ENCODE data around the gene SSU72. TPM values are rescaled to one million over a fixed set of nuclear protein-coding genes. Genes with fewer than 3 reads are reported as not detected.
"Not testable (repeated sequence)": the region's sequence is repeated elsewhere in the genome, so short reads cannot be mapped to it uniquely, and the experiment has no call there.

SSU72 gene
- total RNA-seq, 1 donor from 2014 or later = 117 TPM

DNA sequence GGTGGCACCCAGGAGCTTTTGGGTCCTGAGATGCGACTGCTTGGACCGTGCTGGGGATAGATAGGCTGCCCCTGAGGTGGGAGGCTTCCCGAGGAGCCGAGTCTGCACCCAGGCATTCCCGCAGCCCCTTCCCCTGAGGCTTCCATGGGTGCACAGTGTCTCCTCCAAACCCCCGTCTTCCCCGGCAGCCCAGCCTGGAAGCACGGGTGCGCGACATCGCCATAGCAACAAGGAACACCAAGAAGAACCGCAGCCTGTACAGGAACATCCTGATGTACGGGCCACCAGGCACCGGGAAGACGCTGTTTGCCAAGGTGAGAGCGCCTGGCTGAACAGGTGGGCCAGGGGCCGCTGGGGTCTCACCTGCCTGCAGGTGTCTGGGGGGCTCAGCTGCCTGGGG lies 51.0 kb downstream of the SSU72 start:
- not testable (repeated sequence) for H3K27ac Mint-ChIP-seq (ENCODE audit: unreplicated experiment); H3K27me3 Mint-ChIP-seq (ENCODE audit: unreplicated experiment); H3K4me1 Mint-ChIP-seq (ENCODE audit: unreplicated experiment); H3K36me3 Mint-ChIP-seq (ENCODE audit: unreplicated experiment); H3K9me3 Mint-ChIP-seq (ENCODE audit: unreplicated experiment); DNase-seq (ENCODE audit: extremely low spot score, unreplicated experiment); H3K4me3 Mint-ChIP-seq (ENCODE audit: unreplicated experiment)

- H3K27me3 Mint-ChIP-seq (ENCODE audit: unreplicated experiment); H3K4me3 Mint-ChIP-seq (ENCODE audit: unreplicated experiment); DNase-seq (ENCODE audit: extremely low spot score, unreplicated experiment); H3K4me1 Mint-ChIP-seq (ENCODE audit: unreplicated experiment); H3K9me3 Mint-ChIP-seq (ENCODE audit: unreplicated experiment); H3K36me3 Mint-ChIP-seq (ENCODE audit: unreplicated experiment); H3K27ac Mint-ChIP-seq (ENCODE audit: unreplicated experiment): not testable (repeated sequence)
Measured at GRCh38 chr1:1523226-1523625, 51.4 kb downstream of the SSU72 start.

DNA sequence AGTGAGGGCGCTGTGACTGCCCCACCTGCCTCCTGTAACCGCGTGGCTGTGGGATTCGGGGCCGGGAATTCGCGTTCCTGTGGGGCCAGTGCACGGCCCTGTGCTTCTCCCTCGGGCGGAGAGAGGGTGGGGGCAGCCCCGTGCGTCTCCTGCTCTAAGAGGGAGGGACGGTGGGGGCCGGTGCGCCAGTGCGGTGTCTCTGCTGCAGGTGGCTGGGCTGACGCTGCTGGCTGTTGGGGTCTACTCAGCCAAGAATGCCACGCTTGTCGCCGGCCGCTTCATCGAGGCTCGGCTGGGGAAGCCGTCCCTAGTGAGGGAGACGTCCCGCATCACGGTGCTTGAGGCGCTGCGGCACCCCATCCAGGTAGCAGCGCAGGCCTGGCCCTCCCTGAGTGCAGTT lies 52.1 kb downstream of the SSU72 start:
- H3K9me3 Mint-ChIP-seq (ENCODE audit: unreplicated experiment); H3K27me3 Mint-ChIP-seq (ENCODE audit: unreplicated experiment); H3K27ac Mint-ChIP-seq (ENCODE audit: unreplicated experiment); H3K36me3 Mint-ChIP-seq (ENCODE audit: unreplicated experiment); H3K4me3 Mint-ChIP-seq (ENCODE audit: unreplicated experiment); DNase-seq (ENCODE audit: extremely low spot score, unreplicated experiment); H3K4me1 Mint-ChIP-seq (ENCODE audit: unreplicated experiment): not testable (repeated sequence)

DNA sequence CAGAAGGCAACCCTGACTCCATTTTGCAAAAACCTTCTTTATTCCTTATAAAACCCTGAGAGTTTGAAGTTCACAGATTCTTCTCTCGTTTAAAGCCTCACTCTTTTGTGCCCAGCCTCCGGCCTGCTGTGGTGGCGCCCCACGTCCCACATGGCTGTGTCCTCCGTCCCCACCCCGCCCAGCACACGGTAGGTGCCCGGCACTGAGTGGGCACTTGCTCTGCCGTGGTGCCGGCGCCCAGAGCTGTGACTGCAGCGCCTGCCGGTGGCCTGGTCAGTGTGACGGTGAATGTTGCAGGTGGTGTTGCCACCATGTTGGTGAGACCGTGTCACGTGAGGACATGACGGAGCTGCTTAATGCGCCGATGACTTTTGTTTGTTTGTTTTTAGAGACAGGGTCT lies 53.3 kb downstream of the SSU72 start:
- Mint-ChIP-seq H3K9me3 (ENCODE audit: unreplicated experiment) (no peaks in the 10 kb centered on the region), H3K27me3 (ENCODE audit: unreplicated experiment) (no peaks in the 10 kb centered on the region), H3K36me3 (ENCODE audit: unreplicated experiment) (peaks cover 6% of the 10 kb centered on the region), H3K27ac (ENCODE audit: unreplicated experiment) (no peak overlapping the region), H3K4me3 (ENCODE audit: unreplicated experiment) (no peak overlapping the region), H3K4me1 (ENCODE audit: unreplicated experiment) (no peaks in the 10 kb centered on the region)
- TF ChIP-seq CTCF (IDR thresholded peaks at IDR 0.05) = no peak
- DNase-seq (ENCODE audit: extremely low spot score, unreplicated experiment) = no peak

- not testable (repeated sequence) for H3K4me3 Mint-ChIP-seq (ENCODE audit: unreplicated experiment); H3K27me3 Mint-ChIP-seq (ENCODE audit: unreplicated experiment); DNase-seq (ENCODE audit: extremely low spot score, unreplicated experiment); H3K27ac Mint-ChIP-seq (ENCODE audit: unreplicated experiment); H3K36me3 Mint-ChIP-seq (ENCODE audit: unreplicated experiment); H3K4me1 Mint-ChIP-seq (ENCODE audit: unreplicated experiment); H3K9me3 Mint-ChIP-seq (ENCODE audit: unreplicated experiment)
Measured at GRCh38 chr1:1519805-1520505, 54.7 kb downstream of the SSU72 start.

- H3K36me3 Mint-ChIP-seq (ENCODE audit: unreplicated experiment); H3K9me3 Mint-ChIP-seq (ENCODE audit: unreplicated experiment); DNase-seq (ENCODE audit: extremely low spot score, unreplicated experiment); H3K27me3 Mint-ChIP-seq (ENCODE audit: unreplicated experiment); H3K4me1 Mint-ChIP-seq (ENCODE audit: unreplicated experiment); H3K27ac Mint-ChIP-seq (ENCODE audit: unreplicated experiment); H3K4me3 Mint-ChIP-seq (ENCODE audit: unreplicated experiment): not testable (repeated sequence)
Measured at GRCh38 chr1:1518621-1519007, 56.0 kb downstream of the SSU72 start.

- Mint-ChIP-seq H3K36me3 (ENCODE audit: unreplicated experiment) (peaks cover 6% of the 10 kb centered on the region), H3K4me3 (ENCODE audit: unreplicated experiment) (no peak overlapping the region), H3K9me3 (ENCODE audit: unreplicated experiment) (no peaks in the 10 kb centered on the region), H3K27me3 (ENCODE audit: unreplicated experiment) (no peaks in the 10 kb centered on the region), H3K27ac (ENCODE audit: unreplicated experiment) (no peak overlapping the region), H3K4me1 (ENCODE audit: unreplicated experiment) (peaks cover 5% of the 10 kb centered on the region)
- TF ChIP-seq CTCF (IDR thresholded peaks at IDR 0.05) = no peak
- DNase-seq (ENCODE audit: extremely low spot score, unreplicated experiment) = no peak
Measured at GRCh38 chr1:1517973-1518620, 56.6 kb downstream of the SSU72 start.

DNA sequence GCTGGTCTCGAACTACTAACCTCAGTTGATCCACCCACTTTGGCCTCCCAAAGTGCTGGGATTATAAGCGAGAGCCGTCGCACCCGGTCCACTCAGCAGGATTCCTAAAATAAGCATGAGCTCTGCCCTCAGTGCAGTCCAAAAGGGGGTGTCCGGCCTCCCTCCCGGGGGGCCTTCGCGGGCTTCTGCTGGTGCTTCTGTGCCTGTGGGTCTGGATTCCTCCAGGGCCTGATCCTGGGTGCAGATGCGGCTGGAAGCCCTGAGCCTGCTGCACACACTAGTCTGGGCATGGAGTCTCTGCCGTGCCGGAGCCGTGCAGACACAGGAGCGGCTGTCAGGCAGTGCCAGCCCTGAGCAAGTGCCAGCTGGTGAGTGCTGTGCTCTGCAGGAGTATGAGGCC lies 57.7 kb downstream of the SSU72 start:
- H3K36me3 Mint-ChIP-seq (ENCODE audit: unreplicated experiment); DNase-seq (ENCODE audit: extremely low spot score, unreplicated experiment); H3K4me3 Mint-ChIP-seq (ENCODE audit: unreplicated experiment); H3K9me3 Mint-ChIP-seq (ENCODE audit: unreplicated experiment); H3K4me1 Mint-ChIP-seq (ENCODE audit: unreplicated experiment); H3K27ac Mint-ChIP-seq (ENCODE audit: unreplicated experiment); H3K27me3 Mint-ChIP-seq (ENCODE audit: unreplicated experiment): not testable (repeated sequence)

DNA sequence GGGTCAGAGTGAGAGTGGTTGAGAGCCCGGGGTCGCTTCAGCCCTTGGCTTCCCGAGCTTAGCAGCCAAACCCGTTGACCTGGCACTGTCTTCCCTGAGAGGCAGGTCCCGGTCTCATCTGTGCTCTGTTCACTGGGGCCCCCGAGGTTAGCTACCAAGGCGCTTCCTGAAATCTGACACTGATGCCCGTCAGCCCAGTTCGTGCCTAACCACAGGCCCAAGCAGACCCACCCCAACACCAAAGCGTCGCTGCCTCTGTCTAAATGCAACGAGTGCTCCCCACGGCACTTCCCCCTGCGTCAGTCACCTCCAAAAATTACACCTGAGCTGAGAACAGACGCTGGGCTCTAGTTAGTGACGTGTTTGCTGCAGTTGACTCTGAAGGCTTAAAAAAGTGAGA lies 60.3 kb downstream of the SSU72 start:
- H3K4me3 Mint-ChIP-seq (ENCODE audit: unreplicated experiment); H3K27ac Mint-ChIP-seq (ENCODE audit: unreplicated experiment); DNase-seq (ENCODE audit: extremely low spot score, unreplicated experiment); H3K27me3 Mint-ChIP-seq (ENCODE audit: unreplicated experiment); H3K36me3 Mint-ChIP-seq (ENCODE audit: unreplicated experiment); H3K9me3 Mint-ChIP-seq (ENCODE audit: unreplicated experiment): not testable (repeated sequence)
- H3K4me1 Mint-ChIP-seq (ENCODE audit: unreplicated experiment) = peaks cover 11% of the 10 kb centered on the region

- H3K27ac Mint-ChIP-seq (ENCODE audit: unreplicated experiment) = not testable (repeated sequence)
Measured at GRCh38 chr1:1513675-1514074, 61.0 kb downstream of the SSU72 start.

More at GRCh38 chr1:1513675-1514074, 61.0 kb downstream of the SSU72 start:
- not testable (repeated sequence) for H3K9me3 Mint-ChIP-seq (ENCODE audit: unreplicated experiment); H3K27me3 Mint-ChIP-seq (ENCODE audit: unreplicated experiment); DNase-seq (ENCODE audit: extremely low spot score, unreplicated experiment); H3K36me3 Mint-ChIP-seq (ENCODE audit: unreplicated experiment)
- H3K4me1 Mint-ChIP-seq (ENCODE audit: unreplicated experiment) = peaks cover 11% of the 10 kb centered on the region
- H3K4me3 Mint-ChIP-seq (ENCODE audit: unreplicated experiment) = peak overlapping the region; percentile 54
